Measurements from ENCODE around the gene SEMA6A.

Gene SEMA6A

DNA sequence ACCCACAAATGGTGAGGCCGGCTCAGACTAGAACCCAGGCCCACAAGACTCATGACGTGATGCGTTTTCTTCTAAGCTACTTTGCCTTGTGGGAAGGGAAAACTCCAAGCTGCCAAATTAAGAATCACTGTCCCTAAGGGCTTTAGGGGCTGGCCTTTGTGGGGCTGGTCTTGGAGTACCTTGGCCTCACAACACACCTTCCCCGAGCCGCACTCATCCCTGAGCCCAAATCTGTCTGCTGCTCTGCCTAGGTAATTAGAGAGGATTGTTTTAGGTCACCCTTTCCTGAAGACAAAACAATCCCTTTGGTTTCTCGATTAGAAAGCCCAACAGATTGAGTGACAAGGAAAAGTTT lies 137.3 kb downstream of the SEMA6A start:
- H3K4me3 ChIP-seq (replicated peaks; ENCODE audit: low read depth, low read length): no peak overlapping the region
- DNase-seq (ENCODE audit: low read depth): no peak
- TF ChIP-seq, protein P1, sequence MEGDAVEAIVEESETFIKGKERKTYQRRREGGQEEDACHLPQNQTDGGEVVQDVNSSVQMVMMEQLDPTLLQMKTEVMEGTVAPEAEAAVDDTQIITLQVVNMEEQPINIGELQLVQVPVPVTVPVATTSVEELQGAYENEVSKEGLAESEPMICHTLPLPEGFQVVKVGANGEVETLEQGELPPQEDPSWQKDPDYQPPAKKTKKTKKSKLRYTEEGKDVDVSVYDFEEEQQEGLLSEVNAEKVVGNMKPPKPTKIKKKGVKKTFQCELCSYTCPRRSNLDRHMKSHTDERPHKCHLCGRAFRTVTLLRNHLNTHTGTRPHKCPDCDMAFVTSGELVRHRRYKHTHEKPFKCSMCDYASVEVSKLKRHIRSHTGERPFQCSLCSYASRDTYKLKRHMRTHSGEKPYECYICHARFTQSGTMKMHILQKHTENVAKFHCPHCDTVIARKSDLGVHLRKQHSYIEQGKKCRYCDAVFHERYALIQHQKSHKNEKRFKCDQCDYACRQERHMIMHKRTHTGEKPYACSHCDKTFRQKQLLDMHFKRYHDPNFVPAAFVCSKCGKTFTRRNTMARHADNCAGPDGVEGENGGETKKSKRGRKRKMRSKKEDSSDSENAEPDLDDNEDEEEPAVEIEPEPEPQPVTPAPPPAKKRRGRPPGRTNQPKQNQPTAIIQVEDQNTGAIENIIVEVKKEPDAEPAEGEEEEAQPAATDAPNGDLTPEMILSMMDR (IDR thresholded peaks at IDR 0.05; ENCODE audit: low read length, missing control alignments): no peak

- no peak overlapping the region for H3K4me3 ChIP-seq (replicated peaks; ENCODE audit: low read depth, low read length)
- DNase-seq (ENCODE audit: low read depth): no peak
- TF ChIP-seq, protein P1 (IDR thresholded peaks at IDR 0.05; ENCODE audit: low read length, missing control alignments): no peak
These were observed 137.8 kb downstream of the SEMA6A start for GRCh38 chr5:116436674-116437350.

- TF ChIP-seq, protein P1 (IDR thresholded peaks at IDR 0.05; ENCODE audit: low read length, missing control alignments): no peak
- DNase-seq (ENCODE audit: low read depth): no peak
- no peak overlapping the region for H3K4me3 ChIP-seq (replicated peaks; ENCODE audit: low read depth, low read length)
These were observed 145.7 kb downstream of the SEMA6A start for GRCh38 chr5:116428966-116429365.

GRCh38 chr5:116428413-116428812 lies 146.2 kb downstream of the SEMA6A start:
- DNase-seq (ENCODE audit: low read depth): no peak
- H3K4me3 ChIP-seq (replicated peaks; ENCODE audit: low read depth, low read length): no peak overlapping the region
- TF ChIP-seq, protein P1 (IDR thresholded peaks at IDR 0.05; ENCODE audit: low read length, missing control alignments): no peak

- DNase-seq (ENCODE audit: low read depth): no peak
- TF ChIP-seq, protein P1 (IDR thresholded peaks at IDR 0.05; ENCODE audit: low read length, missing control alignments): no peak
These were observed 149.7 kb downstream of the SEMA6A start for GRCh38 chr5:116424951-116425350.

DNA sequence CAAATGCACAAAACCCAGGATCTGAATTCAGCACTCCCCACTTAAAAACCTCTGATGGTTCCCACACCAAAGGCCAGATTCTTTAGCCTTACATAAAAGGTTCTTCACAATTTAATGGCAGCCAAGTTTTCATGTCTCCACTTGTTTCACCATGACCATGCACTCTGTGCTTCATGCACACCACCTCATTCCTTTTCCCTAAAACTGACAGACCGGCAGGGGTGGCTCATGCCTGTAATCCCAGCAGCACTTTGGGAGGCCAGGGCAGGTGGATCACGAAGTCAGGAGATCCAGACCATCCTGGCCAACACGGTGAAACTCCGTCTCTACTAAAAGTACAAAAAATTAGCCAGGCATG lies 150.4 kb downstream of the SEMA6A start:
- DNase-seq (ENCODE audit: low read depth): no peak
- TF ChIP-seq, protein P1 (IDR thresholded peaks at IDR 0.05; ENCODE audit: low read length, missing control alignments): no peak
- no peak overlapping the region for H3K4me3 ChIP-seq (replicated peaks; ENCODE audit: low read depth, low read length)

More at GRCh38 chr5:116424951-116425350, 149.7 kb downstream of the SEMA6A start:
- no peak overlapping the region for H3K4me3 ChIP-seq (replicated peaks; ENCODE audit: low read depth, low read length)

DNA sequence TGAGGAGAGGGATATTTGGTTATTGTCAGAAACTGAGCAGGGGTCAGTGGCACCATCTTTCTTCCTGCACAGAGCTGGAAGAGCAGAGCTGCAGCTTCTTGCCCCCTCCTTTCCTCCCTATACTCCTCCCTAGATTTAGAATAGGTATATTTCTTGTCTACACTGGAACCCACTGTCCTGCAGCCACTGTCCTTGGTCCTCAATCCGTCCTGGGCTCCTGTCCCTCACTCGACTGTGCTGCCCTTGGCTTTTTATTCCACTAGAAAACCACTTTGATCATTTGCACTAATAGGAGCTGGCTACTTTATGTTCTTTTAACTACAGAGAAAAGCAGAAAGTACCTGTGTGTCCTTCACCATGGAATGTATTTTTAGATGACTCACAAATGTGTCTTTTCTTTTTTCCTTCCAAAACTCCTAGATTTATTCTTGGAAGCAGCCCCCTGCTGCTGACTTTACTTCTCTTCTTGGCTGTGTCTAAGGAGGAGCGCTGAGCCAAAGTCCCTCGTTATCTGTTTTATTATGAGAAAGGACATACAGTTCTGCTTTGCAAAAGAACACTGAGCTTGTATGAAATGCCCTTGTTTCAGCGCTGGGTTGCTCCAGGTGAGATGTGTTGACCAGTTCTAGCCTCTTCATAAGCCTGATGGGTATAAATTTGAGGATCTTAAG lies 150.9 kb downstream of the SEMA6A start:
- TF ChIP-seq, protein P1 (IDR thresholded peaks at IDR 0.05; ENCODE audit: low read length, missing control alignments): no peak
- no peak overlapping the region for H3K4me3 ChIP-seq (replicated peaks; ENCODE audit: low read depth, low read length)
- DNase-seq (ENCODE audit: low read depth): no peak
